ENCODE results near the gene DTL. TPM values are rescaled to one million over a fixed set of nuclear protein-coding genes. Genes with fewer than 3 reads are reported as not detected.
A peak's percentile ranks its signal among the peaks of the same experiment; 100 is the strongest.

Gene DTL
- total and polyA plus RNA-seq, 2 of the 13 experiments (the other 11 are each of a cell fraction or from before 2014, with no cell fraction given): 10.4 to 32.8 TPM

DNA sequence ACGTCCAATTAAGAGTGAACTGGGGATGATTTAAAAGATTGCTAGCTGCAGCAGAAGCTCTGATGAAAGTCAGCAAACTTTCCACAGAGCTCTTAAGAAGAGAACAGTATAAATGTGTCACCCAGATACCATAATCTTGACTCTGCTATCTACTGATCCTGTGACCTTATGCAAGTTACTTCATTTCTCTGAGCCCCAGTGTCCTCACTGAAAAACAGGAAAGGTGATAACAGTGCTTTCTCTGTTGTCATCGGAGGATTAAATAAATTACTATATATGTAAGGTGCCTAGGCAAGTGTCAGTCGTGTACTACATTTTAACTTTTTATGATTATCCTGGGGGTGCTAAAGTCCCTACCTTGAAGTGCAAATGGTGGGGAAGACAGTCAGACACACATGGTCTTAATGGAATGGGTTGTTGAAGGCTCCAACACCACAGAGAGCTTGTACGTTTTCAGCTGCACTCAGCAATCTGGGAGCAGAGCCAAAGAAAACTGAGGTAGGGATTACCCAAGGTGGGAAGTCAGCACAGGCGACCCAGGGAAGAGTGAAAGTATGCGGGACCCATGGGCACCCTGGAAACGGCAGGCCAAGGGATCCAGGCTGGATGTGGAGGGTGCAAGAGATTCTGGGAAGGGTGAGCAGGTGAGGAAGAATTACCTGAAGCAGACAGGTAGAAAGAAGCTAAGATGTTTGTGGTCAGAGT lies 82.8 kb downstream of the DTL start:
- Histone ChIP-seq H3K27me3 (ENCODE audit: control insufficient read depth in 1 of 2, insufficient read depth in 2 of 2, low read length in 2 of 2) (no peaks in the 10 kb centered on the region), H3K9me3 (ENCODE audit: low read length) (no peaks in the 10 kb centered on the region), H3K79me2 (ENCODE audit: insufficient read depth, low read length) (no peaks in the 10 kb centered on the region), H3K27ac (ENCODE audit: extremely low read length, insufficient read depth, low read length) (no peak overlapping the region), H3K4me1 (ENCODE audit: insufficient read depth, low read length) (peaks cover 24% of the 10 kb centered on the region), H4K20me1 (ENCODE audit: insufficient read depth, low read length) (no peaks in the 10 kb centered on the region), H3K9ac (ENCODE audit: insufficient read depth, low read depth, low read length) (no peak overlapping the region), H3K4me2 (ENCODE audit: low read depth, low read length) (no peak overlapping the region), H3K4me3 (replicated peaks in 1 of 3; ENCODE audit: insufficient read depth in 1 of 3, low read depth in 2 of 3, low read length in 3 of 3) (no peak overlapping the region), H3K36me3 (replicated peaks in 1 of 2; ENCODE audit: control insufficient read depth in 1 of 2, insufficient read depth in 2 of 2, low read length in 2 of 2) (peaks cover 0 to 1% of the 10 kb centered on the region in 2 experiments; a peak in 1 of 5 replicates), H2AFZ (ENCODE audit: low read length) (no peak overlapping the region)
- TF ChIP-seq SETDB1 (CRISPR knock-in tag; IDR thresholded peaks at IDR 0.05; ENCODE audit: borderline replicate concordance) (no peak), TCF12 (IDR thresholded peaks at IDR 0.05) (no peak), TCF12 (CRISPR knock-in tag; IDR thresholded peaks at IDR 0.05) (no peak), ZNF792 (CRISPR knock-in tag; IDR thresholded peaks at IDR 0.05) (no peak), NKX3-1 (CRISPR knock-in tag; IDR thresholded peaks at IDR 0.05) (no peak), SRY (CRISPR knock-in tag; IDR thresholded peaks at IDR 0.05) (no peak), ATM (IDR thresholded peaks at IDR 0.05; ENCODE audit: borderline replicate concordance) (no peak), HDAC2 (CRISPR knock-in tag; IDR thresholded peaks at IDR 0.05) (no peak), DNMT3B (CRISPR knock-in tag; conservative IDR thresholded peaks at IDR 0.05) (no peak), ZNF839 (CRISPR knock-in tag; IDR thresholded peaks at IDR 0.05; ENCODE audit: borderline replicate concordance) (no peak), ZNF605 (CRISPR knock-in tag; IDR thresholded peaks at IDR 0.05) (no peak), ATF1 (CRISPR knock-in tag; IDR thresholded peaks at IDR 0.05) (no peak), SOX13 (IDR thresholded peaks at IDR 0.05) (no peak), SOX13 (CRISPR knock-in tag; conservative IDR thresholded peaks at IDR 0.05 in 1 of 2, IDR thresholded peaks at IDR 0.05 in 1 of 2) (no peak), SIN3A (IDR thresholded peaks at IDR 0.05; ENCODE audit: borderline replicate concordance, low read depth, low read length) (no peak), ZNF329 (CRISPR knock-in tag; IDR thresholded peaks at IDR 0.05; ENCODE audit: low read depth) (no peak), MLLT10 (CRISPR knock-in tag; IDR thresholded peaks at IDR 0.05) (no peak)
- TF ChIP-seq, protein P1, sequence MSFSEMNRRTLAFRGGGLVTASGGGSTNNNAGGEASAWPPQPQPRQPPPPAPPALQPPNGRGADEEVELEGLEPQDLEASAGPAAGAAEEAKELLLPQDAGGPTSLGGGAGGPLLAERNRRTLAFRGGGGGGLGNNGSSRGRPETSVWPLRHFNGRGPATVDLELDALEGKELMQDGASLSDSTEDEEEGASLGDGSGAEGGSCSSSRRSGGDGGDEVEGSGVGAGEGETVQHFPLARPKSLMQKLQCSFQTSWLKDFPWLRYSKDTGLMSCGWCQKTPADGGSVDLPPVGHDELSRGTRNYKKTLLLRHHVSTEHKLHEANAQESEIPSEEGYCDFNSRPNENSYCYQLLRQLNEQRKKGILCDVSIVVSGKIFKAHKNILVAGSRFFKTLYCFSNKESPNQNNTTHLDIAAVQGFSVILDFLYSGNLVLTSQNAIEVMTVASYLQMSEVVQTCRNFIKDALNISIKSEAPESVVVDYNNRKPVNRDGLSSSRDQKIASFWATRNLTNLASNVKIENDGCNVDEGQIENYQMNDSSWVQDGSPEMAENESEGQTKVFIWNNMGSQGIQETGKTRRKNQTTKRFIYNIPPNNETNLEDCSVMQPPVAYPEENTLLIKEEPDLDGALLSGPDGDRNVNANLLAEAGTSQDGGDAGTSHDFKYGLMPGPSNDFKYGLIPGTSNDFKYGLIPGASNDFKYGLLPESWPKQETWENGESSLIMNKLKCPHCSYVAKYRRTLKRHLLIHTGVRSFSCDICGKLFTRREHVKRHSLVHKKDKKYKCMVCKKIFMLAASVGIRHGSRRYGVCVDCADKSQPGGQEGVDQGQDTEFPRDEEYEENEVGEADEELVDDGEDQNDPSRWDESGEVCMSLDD (CRISPR knock-in tag; IDR thresholded peaks at IDR 0.05; ENCODE audit: borderline replicate concordance): no peak
- TF ChIP-seq, protein P2, sequence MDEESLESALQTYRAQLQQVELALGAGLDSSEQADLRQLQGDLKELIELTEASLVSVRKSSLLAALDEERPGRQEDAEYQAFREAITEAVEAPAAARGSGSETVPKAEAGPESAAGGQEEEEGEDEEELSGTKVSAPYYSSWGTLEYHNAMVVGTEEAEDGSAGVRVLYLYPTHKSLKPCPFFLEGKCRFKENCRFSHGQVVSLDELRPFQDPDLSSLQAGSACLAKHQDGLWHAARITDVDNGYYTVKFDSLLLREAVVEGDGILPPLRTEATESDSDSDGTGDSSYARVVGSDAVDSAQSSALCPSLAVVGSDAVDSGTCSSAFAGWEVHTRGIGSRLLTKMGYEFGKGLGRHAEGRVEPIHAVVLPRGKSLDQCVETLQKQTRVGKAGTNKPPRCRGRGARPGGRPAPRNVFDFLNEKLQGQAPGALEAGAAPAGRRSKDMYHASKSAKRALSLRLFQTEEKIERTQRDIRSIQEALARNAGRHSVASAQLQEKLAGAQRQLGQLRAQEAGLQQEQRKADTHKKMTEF (CRISPR knock-in tag; IDR thresholded peaks at IDR 0.05): no peak
- in situ Hi-C loops (cut with HindIII; ENCODE audit: extremely low pct_ligation_motif_present, low pct_unique_long_range_greater_than_20kb) (no loop called here), intact Hi-C loops (cut with micrococcal nuclease; ENCODE audit: unreplicated experiment) (no loop called here)
- DNase-seq (ENCODE audit: low spot score) (peak; percentile 12), ATAC-seq (no peak), FAIRE-seq (no peak)
- ChIA-PET CTCF (ENCODE audit: low intra/inter-chr PET ratio, low total read pairs) (no interaction called here), POLR2A (no interaction called here)
- BruUV-seq (replicated peaks): no TSS peak
- 63% methylated on average over 7 of the region's 7 CpGs for WGBS (ENCODE audit: low lambda C conversion rate)

Data from HepG2 (cell line).